NCI-H1105 treated with DMSO at 0.1 percent for 48 hours (cell line): ENCODE results near the gene SPEF2.
"Not testable (repeated sequence)": the region's sequence is repeated elsewhere in the genome, so short reads cannot be mapped to it uniquely, and the experiment has no call there.

ENCODE experiments used
- DNase-seq: peaks from one replicate; lab custom pipeline; 2025; lab: John Stamatoyannopoulos, UW

The SPEF2 gene

DNA sequence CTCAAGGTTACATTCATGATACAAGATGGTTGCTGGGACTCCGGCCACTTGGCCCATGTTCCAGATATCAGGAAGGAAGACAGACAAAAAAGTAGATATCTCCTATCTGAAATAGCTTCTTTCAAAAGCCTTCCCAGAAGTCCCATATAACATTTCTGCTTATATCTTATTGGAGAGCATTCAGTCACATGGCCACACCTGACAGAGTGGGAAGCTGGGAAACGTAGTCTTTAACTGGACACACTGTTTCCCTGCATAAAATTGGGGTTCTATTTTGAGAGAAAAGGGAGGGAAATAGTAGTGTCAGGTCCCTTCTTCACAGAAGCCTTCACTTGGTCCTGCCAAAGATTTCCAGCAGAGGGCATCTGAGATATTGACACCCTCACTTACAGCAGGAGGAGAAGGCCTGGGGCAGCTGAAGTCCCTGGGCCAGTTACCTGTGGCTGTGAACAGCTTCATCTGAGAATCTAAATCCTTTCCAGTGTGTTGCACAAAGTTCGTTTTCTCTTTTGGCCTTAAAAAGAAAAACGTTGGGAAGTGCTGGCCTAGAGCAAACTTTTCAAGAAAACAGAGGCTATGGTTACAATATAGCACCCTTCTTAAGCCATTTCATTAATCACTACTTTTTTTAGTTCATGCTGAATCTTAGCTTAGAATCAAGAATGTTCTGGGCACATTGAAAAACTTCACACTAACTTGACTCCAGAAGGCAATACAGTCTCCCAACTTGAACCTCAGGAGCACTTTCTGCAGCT lies 33.5 kb downstream of the SPEF2 start:
- DNase-seq: peak; percentile 2

- DNase-seq: no peak
These were observed 39.1 kb downstream of the SPEF2 start for GRCh38 chr5:35656721-35657120.

GRCh38 chr5:35657877-35658276 lies 40.2 kb downstream of the SPEF2 start:
- DNase-seq: no peak

DNA sequence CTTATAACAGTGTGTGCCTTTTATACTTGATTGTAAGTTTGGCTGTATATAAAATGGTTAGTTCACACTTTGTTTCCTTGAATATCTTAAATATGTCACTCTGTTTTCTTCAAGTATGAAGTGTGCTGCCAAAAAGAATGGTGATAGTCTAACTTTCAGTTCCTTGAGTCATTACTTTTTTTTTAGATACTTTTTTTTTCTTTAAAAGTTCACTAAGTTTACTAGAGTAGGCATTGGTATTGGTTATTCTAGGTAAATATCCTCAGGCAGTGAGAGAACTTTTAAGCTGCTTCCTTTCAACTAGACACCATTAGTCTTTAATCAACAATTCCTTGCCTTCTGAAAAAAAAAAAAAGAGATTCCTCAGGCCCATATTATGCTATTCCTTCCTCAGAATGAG lies 41.9 kb downstream of the SPEF2 start:
- no peak for DNase-seq

- DNase-seq: no peak
These were observed 42.8 kb downstream of the SPEF2 start for GRCh38 chr5:35660451-35660850.

- no peak for DNase-seq
These were observed 46.9 kb downstream of the SPEF2 start for GRCh38 chr5:35664584-35664983.

DNA sequence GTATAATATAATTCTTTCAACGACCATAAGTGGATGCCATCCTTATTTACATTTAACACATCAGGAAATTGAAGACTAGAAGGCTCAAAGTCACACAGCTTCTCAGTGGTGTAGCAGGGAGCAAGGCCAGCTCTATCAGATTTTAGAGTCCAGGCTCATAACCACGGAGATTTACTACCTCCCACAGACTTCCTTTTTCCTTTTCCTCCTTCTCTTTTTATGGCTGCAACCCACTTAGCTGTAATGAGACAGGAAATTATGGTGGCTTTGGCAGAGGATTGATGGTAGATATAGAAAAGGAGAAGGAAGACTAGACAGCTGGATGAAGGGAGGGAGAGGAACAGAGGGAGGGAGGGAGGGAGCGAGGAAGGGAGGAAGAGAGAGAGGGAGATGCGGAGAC lies 47.4 kb downstream of the SPEF2 start:
- DNase-seq: no peak

DNA sequence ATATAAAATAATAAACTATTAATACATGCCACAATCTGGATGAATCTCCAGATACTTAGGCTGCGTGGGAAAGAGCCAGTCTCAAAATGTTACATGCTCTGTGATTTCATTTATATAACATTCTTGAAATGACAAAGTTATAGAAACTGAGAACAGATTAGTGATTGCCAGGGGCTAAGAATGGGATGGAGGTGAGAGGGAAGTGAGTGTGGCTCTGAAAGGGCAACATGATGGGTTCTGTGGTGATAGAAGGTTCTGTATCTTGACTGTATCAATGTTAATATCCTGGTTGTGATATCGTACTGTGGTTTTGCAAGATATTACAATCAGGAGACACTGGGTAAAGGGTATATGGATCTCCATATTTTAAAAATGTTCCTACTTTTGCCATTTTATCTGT lies 50.7 kb downstream of the SPEF2 start:
- no peak for DNase-seq

DNA sequence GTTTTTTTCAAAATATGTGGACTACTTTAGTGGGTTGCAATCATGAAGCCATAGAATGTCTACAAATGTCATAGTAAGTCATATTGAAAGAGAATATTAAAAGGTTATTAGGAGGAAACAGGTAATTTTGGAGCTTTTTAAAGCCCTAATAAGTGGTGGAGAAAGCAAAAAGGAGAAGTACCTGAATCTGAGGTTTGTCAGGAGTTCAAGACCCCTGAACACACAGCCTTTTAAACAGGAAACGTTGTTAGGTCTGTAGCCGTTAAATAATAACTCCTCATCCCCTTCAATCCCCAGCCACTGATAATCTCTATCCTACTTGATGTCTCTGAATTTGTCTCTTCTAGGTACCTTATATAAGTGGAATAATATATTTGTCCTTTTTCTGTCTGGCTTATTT lies 51.1 kb downstream of the SPEF2 start:
- DNase-seq: no peak

- DNase-seq: no peak
These were observed 54.1 kb downstream of the SPEF2 start for GRCh38 chr5:35671541-35672295.

- DNase-seq: not testable (repeated sequence)
These were observed 54.6 kb downstream of the SPEF2 start for GRCh38 chr5:35672296-35672655.

DNA sequence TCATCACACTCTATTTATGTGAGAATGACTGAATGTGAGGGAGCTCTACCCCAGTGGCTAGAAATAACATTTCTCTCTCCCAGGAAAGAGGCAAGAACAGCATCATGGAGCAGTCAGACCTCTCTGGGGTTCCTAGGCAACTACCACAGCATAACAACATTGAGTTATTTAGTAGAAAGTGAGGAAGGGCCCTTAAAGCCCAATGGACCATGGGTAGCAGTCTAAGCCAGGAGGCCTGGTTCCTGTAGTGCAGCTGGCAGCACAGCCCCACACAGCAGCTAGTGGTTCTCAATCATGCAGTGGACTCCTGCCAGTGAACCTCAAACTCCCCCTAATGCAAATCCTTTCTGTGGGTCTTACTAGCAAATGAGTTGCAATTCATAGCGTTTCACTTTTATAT lies 55.3 kb downstream of the SPEF2 start:
- DNase-seq: no peak

- no peak for DNase-seq
These were observed 56.4 kb downstream of the SPEF2 start for GRCh38 chr5:35674049-35674448.

DNA sequence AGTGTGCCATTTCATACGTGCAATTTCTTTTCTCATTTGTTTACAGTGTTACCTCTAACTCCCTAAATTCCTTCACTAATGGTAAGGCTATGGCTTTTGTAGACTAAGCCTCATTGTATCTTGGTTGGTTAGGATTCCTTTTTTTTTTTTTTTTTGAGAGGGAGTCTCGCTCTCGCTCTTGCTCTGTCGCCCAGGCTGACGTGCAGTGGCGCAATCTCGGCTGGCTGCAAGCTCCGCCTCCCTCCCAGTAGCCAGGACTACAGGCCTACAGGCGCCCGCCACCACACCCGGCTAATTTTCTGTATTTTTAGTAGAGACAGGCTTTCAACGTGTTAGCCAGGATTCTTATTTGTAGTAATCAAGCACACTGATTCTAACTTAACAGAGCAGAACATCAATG lies 57.7 kb downstream of the SPEF2 start:
- no peak for DNase-seq

GRCh38 chr5:35677878-35678277 lies 60.2 kb downstream of the SPEF2 start:
- no peak for DNase-seq

DNA sequence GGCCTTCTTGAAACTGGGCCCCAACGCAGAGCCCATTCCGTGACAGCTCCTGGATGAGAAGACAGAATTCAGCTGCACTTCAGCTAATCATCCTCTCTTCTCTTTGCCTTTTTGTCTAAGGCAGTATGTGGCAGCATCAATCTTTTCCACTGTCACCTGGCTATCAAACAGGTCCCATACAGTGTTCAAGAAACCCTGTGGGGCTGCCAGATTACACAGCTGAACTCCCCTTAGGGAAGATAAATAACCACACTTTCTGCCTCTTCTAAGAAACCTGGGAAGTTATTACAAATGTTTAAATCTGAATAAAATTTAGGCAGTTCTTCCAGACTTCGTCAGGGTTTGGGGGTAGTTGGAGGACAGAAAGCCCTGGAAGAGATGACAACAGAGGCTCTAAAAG lies 61.0 kb downstream of the SPEF2 start:
- no peak for DNase-seq

DNA sequence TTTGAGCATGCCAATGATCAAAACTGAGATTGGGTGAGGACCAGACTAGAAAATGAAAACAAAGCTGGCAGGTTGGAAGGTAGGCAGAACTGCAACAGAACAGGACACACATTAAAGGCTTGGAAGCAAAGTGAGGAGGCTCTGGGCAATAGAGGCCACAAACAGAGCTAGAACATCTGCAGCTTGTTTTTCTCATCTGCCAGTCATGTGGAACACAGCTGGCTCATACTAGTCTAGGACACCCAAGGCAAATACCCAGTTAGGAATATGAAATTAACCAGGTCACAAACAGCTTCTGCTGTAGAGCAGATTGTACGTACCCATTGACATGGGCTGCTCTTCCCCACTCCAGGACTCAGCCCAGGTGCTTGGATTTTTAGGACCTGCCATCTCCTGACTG lies 61.7 kb downstream of the SPEF2 start:
- no peak for DNase-seq

GRCh38 chr5:35681911-35682310 lies 64.2 kb downstream of the SPEF2 start:
- DNase-seq: no peak

DNA sequence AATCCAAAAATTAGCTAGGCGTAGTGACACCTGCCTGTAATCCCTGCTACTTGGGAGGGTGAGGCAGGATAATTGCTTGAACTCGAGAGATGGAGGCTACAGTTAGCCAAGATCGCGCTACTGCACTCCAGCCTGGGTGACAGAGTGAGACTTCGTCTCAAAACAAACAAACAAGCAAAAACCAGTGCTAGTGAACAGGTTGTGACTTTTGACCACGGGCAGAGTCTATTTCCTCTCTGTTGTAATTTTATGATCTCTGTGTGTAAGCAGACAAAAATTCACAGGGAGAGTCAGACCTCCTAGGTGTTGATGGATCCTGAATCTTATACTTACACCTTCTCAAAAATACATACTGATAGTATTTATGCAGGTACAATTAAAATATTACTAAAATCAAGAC lies 65.8 kb downstream of the SPEF2 start:
- no peak for DNase-seq

DNA sequence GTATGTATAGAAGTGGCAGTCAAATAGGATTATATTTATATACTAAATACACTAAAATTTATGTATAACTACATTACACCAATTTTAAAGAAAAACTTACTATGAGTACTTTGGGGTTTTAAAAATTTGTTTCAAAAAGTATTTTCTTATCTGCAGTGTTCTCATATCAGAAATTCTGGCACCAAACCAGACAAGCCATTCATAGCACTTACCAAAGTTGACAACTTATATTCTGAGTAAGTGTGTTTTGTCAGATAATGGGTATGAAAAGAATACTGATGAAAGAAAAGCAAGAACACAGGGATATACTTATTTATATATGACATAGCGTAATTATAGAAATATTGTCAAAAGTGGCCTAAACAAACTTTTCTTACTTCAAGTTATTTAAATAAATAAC lies 67.5 kb downstream of the SPEF2 start:
- no peak for DNase-seq

DNA sequence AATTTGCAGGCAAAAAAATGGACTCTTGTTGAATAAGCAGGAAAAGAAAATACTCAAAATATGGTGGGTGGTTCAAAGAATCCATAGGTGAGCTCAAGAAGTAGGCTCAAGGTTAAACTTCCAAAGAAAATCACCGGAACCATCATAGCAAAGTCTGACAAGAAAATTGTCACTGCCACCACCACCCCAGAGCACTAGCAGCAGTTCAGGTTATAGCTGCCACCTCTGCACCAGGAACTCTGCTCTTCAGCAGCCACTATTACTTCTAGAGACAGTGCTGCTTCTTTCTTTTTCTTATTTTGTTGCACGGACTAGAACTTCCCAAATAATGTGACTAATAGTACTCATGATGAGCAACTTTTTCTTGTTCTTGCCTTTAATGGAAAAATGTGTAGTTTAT lies 70.3 kb downstream of the SPEF2 start:
- DNase-seq: no peak

- DNase-seq: no peak
These were observed 76.8 kb downstream of the SPEF2 start for GRCh38 chr5:35694481-35694880.

DNA sequence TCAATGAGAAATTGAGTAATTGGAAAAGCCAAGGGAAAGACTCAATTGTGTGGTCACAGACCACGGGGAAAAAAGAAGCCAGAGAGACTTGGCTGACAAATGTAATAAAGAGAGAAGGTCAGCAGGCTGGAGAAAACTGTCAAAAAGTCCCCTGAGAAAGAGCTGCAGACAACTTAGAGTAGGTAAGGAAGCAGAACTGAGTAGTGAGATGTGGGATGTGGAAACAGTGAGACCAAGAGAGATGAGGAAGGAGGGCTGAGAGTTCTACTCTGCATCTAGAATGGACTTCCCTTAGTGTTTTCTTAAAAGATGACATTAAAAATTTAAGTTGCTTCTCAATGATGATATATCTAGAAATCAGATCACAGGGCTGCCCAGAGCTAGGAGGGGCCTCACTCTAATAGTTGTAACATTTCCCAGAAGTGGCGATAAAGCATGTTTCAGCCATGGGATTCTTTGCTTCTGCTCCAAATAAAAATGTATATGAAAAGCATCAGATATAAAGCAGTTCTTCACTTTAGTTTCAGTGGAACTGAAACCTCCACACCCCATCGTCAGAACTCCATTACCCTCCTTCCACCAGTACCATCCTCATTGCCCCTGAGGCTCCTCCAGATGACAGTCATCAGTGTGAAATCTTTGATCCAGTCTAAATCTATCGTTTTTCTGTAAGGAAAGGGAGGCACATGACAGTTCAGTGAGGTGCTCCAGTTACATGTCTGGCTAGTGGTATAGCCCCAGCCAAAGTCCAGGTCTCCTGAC lies 80.6 kb downstream of the SPEF2 start:
- no peak for DNase-seq
